Loucy (cell line): ENCODE results near the gene BRD3OS.

Source experiments
- H2AFZ ChIP-seq: fragments of 200-600 bp; sonication (generic); 2 replicates; pipeline ENCODE4 v1.6.0; 2016; ENCODE audit warnings: antibody characterized with exemption, mild to moderate bottlenecking, low read length, moderate library complexity
- H3F3A ChIP-seq: fragments of 200-600 bp; 2 replicates; pipeline ENCODE4 v1.6.0; 2016; ENCODE audit warnings: antibody characterized with exemption, low read depth, mild to moderate bottlenecking
- H3K27me3 ChIP-seq: fragments of 200-600 bp; sonication (generic); 2 replicates; pipeline ENCODE4 v1.6.1; 2014; ENCODE audit warnings: low read length, mild to moderate bottlenecking; ENCODE audit not compliant: insufficient read depth, poor library complexity, severe bottlenecking
- H3K36me3 ChIP-seq: fragments of 200-600 bp; sonication (generic); 2 replicates; pipeline ENCODE4 v1.6.1; 2016; ENCODE audit warnings: low read length; ENCODE audit not compliant: insufficient read depth
- H3K4me1 ChIP-seq: fragments of 200-600 bp; sonication (generic); 2 replicates; pipeline ENCODE4 v1.5.1; 2014; ENCODE audit warnings: low read length, mild to moderate bottlenecking; ENCODE audit not compliant: insufficient read depth, poor library complexity, severe bottlenecking
- H3K4me2 ChIP-seq: fragments of 200-600 bp; sonication (generic); 2 replicates; pipeline ENCODE4 v1.6.0; 2014; ENCODE audit warnings: antibody characterized with exemption, low read length, low read depth, mild to moderate bottlenecking; ENCODE audit not compliant: poor library complexity, severe bottlenecking
- H3K4me3 ChIP-seq: fragments of 200-600 bp; sonication (generic); 2 replicates; pipeline ENCODE4 v1.5.1; 2014; ENCODE audit warnings: low read length, mild to moderate bottlenecking, mixed read lengths; ENCODE audit not compliant: poor library complexity, severe bottlenecking
- H3K79me2 ChIP-seq: fragments of 200-600 bp; sonication (generic); 2 replicates; pipeline ENCODE4 v1.6.1; 2014; ENCODE audit warnings: low read length; ENCODE audit not compliant: insufficient read depth
- H3K9ac ChIP-seq: fragments of 200-600 bp; sonication (generic); 2 replicates; pipeline ENCODE4 v1.6.0; 2014; ENCODE audit warnings: mild to moderate bottlenecking, low read depth, low read length, moderate library complexity; ENCODE audit not compliant: poor library complexity, severe bottlenecking
- H3K9me2 ChIP-seq: fragments of 200-600 bp; sonication (generic); replicated peaks from 2 replicates; pipeline ENCODE4 v1.6.1; 2016; ENCODE audit warnings: low read depth, low read length, mixed read lengths
- H3K9me3 ChIP-seq: fragments of 200-600 bp; sonication (generic); 2 replicates; pipeline ENCODE4 v1.6.1; 2014; ENCODE audit warnings: mild to moderate bottlenecking, antibody characterized with exemption, low read length, low read depth; ENCODE audit not compliant: insufficient read depth
- H4K20me1 ChIP-seq: fragments of 200-600 bp; sonication (generic); 2 replicates; pipeline ENCODE4 v1.6.0; 2014; ENCODE audit warnings: antibody characterized with exemption, low read length, mild to moderate bottlenecking; ENCODE audit not compliant: insufficient read depth, poor library complexity, severe bottlenecking
- CTCF ChIP-seq: fragments of 200-600 bp; sonication (generic); conservative IDR thresholded peaks from 2 replicates; pipeline ENCODE4 v1.5.1; 2014; ENCODE audit warnings: mild to moderate bottlenecking, antibody characterized with exemption, low read length
- EZH2phosphoT487 ChIP-seq: fragments of 200-600 bp; IDR thresholded peaks from 2 replicates; pipeline ENCODE4 v1.6.1; 2018; ENCODE audit warnings: antibody characterized with exemption, mild to moderate bottlenecking, moderate library complexity, borderline replicate concordance

The BRD3OS gene

GRCh38 chr9:133989625-133990365 lies 35.5 kb upstream of the BRD3OS start:
- peaks cover 39% of the 10 kb centered on the region for H3K4me1 ChIP-seq
- peak overlapping the region; percentile 83 for H3K4me2 ChIP-seq
- peaks cover 61% of the 10 kb centered on the region for H3K79me2 ChIP-seq
- peak overlapping the region; percentile 54 for H3K4me3 ChIP-seq
- H3K9me3 ChIP-seq = no peaks in the 10 kb centered on the region
- no peaks in the 10 kb centered on the region for H3K27me3 ChIP-seq
- TF ChIP-seq CTCF (no peak), EZH2phosphoT487 (no peak)
- no peak overlapping the region for H2AFZ ChIP-seq
- no peaks in the 10 kb centered on the region for H3K9me2 ChIP-seq
- peak overlapping the region; percentile 61 for H3K9ac ChIP-seq
- H3F3A ChIP-seq = no peaks in the 10 kb centered on the region
- no peaks in the 10 kb centered on the region for H3K36me3 ChIP-seq
- peaks cover 7% of the 10 kb centered on the region for H4K20me1 ChIP-seq

GRCh38 chr9:133990366-133991213 lies 34.7 kb upstream of the BRD3OS start:
- H2AFZ ChIP-seq = no peak overlapping the region
- H4K20me1 ChIP-seq = peaks cover 7% of the 10 kb centered on the region
- no peaks in the 10 kb centered on the region for H3K9me2 ChIP-seq
- peaks cover 39% of the 10 kb centered on the region for H3K4me1 ChIP-seq
- no peaks in the 10 kb centered on the region for H3K9me3 ChIP-seq
- H3K36me3 ChIP-seq = no peaks in the 10 kb centered on the region
- no peaks in the 10 kb centered on the region for H3F3A ChIP-seq
- peak overlapping the region; percentile 83 for H3K4me2 ChIP-seq
- H3K4me3 ChIP-seq = peak overlapping the region; percentile 54
- no peaks in the 10 kb centered on the region for H3K27me3 ChIP-seq
- peaks cover 57% of the 10 kb centered on the region for H3K79me2 ChIP-seq
- H3K9ac ChIP-seq = peak overlapping the region; percentile 61
- TF ChIP-seq CTCF (no peak), EZH2phosphoT487 (no peak)

GRCh38 chr9:133991214-133991921 lies 33.9 kb upstream of the BRD3OS start:
- H3K9me2 ChIP-seq = no peaks in the 10 kb centered on the region
- peaks cover 50% of the 10 kb centered on the region for H3K79me2 ChIP-seq
- H3K36me3 ChIP-seq = no peaks in the 10 kb centered on the region
- H2AFZ ChIP-seq = no peak overlapping the region
- H4K20me1 ChIP-seq = peaks cover 7% of the 10 kb centered on the region
- H3F3A ChIP-seq = no peaks in the 10 kb centered on the region
- H3K9me3 ChIP-seq = no peaks in the 10 kb centered on the region
- peak overlapping the region; percentile 97 for H3K4me3 ChIP-seq
- H3K9ac ChIP-seq = peak overlapping the region; percentile 61
- TF ChIP-seq EZH2phosphoT487 (no peak), CTCF (no peak)
- peaks cover 39% of the 10 kb centered on the region for H3K4me1 ChIP-seq
- H3K27me3 ChIP-seq = no peaks in the 10 kb centered on the region
- H3K4me2 ChIP-seq = peak overlapping the region; percentile 83
